Uterus (tissue), 4 donors: Measurements from ENCODE around the gene TAS2R60. TPM values are rescaled to one million over a fixed set of nuclear protein-coding genes. Genes with fewer than 3 reads are reported as not detected.

Experiments
- DNase-seq, 2 donors: peaks; one replicate each; pipeline ENCODE4 v3.0.0-alpha.2; 2019 to 2020
- H3K27ac ChIP-seq, 2 donors: fragments of 200-600 bp; sonication (generic); 1 replicate in 1 of 2; 2 replicates in 1 of 2; pipeline ENCODE4 v1.5.1; 2016 to 2018
- H3K27me3 ChIP-seq, 2 donors: fragments of 200-600 bp; sonication (generic); one replicate each; pipeline ENCODE4 v1.5.1; 2018 to 2019; ENCODE audit warnings: control low read depth in 1 of 2
- H3K36me3 ChIP-seq, 2 donors: fragments of 200-600 bp; sonication (generic); one replicate each; pipeline ENCODE4 v1.5.1; 2019; ENCODE audit warnings: control low read depth in 1 of 2
- H3K4me1 ChIP-seq, 2 donors: fragments of 200-600 bp; sonication (generic); one replicate each; pipeline ENCODE4 v1.5.1; 2018 to 2019; ENCODE audit warnings: control low read depth in 1 of 2
- H3K4me3 ChIP-seq, 2 donors: fragments of 200-600 bp; sonication (generic); 1 replicate in 1 of 2; 2 replicates in 1 of 2; pipeline ENCODE4 v1.5.1; 2018 to 2019; ENCODE audit warnings: mild to moderate bottlenecking in 1 of 2
- H3K9me3 ChIP-seq, 2 donors: fragments of 200-600 bp; sonication (generic); one replicate each; pipeline ENCODE4 v1.5.1; 2019; ENCODE audit warnings: control low read depth in 1 of 2
- CTCF ChIP-seq, 4 experiments: fragments of 200-600 bp in 2 of 4; fragments of 450-650 bp in 2 of 4; sonication (generic) in 2 of 4; IDR thresholded peaks; one replicate each; pipeline ENCODE4 v1.5.1; 2016 to 2019; ENCODE audit warnings: antibody characterized with exemption in 4 of 4, mild to moderate bottlenecking in 2 of 4, moderate library complexity in 1 of 4
- POLR2A ChIP-seq, 2 donors: fragments of 450-650 bp; IDR thresholded peaks; one replicate each; pipeline ENCODE4 v1.6.1; 2016; ENCODE audit warnings: antibody characterized with exemption in 2 of 2, mild to moderate bottlenecking in 1 of 2, moderate library complexity in 1 of 2
- intact Hi-C: fragments of 100-400 bp; cut with DNase I; formaldehyde crosslinking; loops from one replicate; pipeline ENCODE4 v1.15.1; 2023; ENCODE audit warnings: low total_unique reads
- total RNA-seq, 4 donors: library from RNA; depleted of rRNA in 3 of 4; stranded (reverse); fragments of >200 nt in 3 of 4; gene quantifications; one replicate each; pipeline versions ENCODE4 v1.1.0 to v1.2.4, GENCODE V29; 2014 to 2023
- donor health status: DM: yes; HTN: yes; CAD: no.

TAS2R60 gene
- total RNA-seq, 4 donors from 2014 or later, result 3.3 TPM; not detected in 3

- no peak for DNase-seq
- no peaks in the 10 kb centered on the region for H3K9me3 ChIP-seq
- no peak overlapping the region for H3K27ac ChIP-seq
- no peak overlapping the region for H3K4me3 ChIP-seq
- H3K27me3 ChIP-seq, result no peaks in the 10 kb centered on the region
- H3K4me1 ChIP-seq, result no peaks in the 10 kb centered on the region
- no peaks in the 10 kb centered on the region for H3K36me3 ChIP-seq
- intact Hi-C loops, result no loop called here
- TF ChIP-seq CTCF (IDR thresholded peaks at IDR 0.05) (no peak), POLR2A (IDR thresholded peaks at IDR 0.05) (no peak)
Measured at GRCh38 chr7:143479055-143479766, 36.0 kb downstream of the TAS2R60 start.

GRCh38 chr7:143480501-143480900 lies 37.2 kb downstream of the TAS2R60 start:
- no peak overlapping the region for H3K4me3 ChIP-seq
- H3K27me3 ChIP-seq, result no peaks in the 10 kb centered on the region
- H3K27ac ChIP-seq, result no peak overlapping the region
- H3K36me3 ChIP-seq, result no peaks in the 10 kb centered on the region
- intact Hi-C loops, result no loop called here
- H3K4me1 ChIP-seq, result no peaks in the 10 kb centered on the region
- no peak for DNase-seq
- TF ChIP-seq CTCF (IDR thresholded peaks at IDR 0.05) (no peak), POLR2A (IDR thresholded peaks at IDR 0.05) (no peak)
- no peaks in the 10 kb centered on the region for H3K9me3 ChIP-seq

- DNase-seq, result no peak
- no peak overlapping the region for H3K4me3 ChIP-seq
- no peaks in the 10 kb centered on the region for H3K27me3 ChIP-seq
- TF ChIP-seq POLR2A (IDR thresholded peaks at IDR 0.05) (no peak), CTCF (IDR thresholded peaks at IDR 0.05) (no peak)
- H3K27ac ChIP-seq, result no peak overlapping the region
- no peaks in the 10 kb centered on the region for H3K36me3 ChIP-seq
- H3K9me3 ChIP-seq, result no peaks in the 10 kb centered on the region
- intact Hi-C loops, result no loop called here
- H3K4me1 ChIP-seq, result no peaks in the 10 kb centered on the region
Measured at GRCh38 chr7:143484119-143484518, 40.9 kb downstream of the TAS2R60 start.

GRCh38 chr7:143485094-143485493 lies 41.8 kb downstream of the TAS2R60 start:
- no peaks in the 10 kb centered on the region for H3K9me3 ChIP-seq
- intact Hi-C loops, result no loop called here

More at GRCh38 chr7:143485094-143485493, 41.8 kb downstream of the TAS2R60 start:
- TF ChIP-seq POLR2A (IDR thresholded peaks at IDR 0.05) (no peak), CTCF (IDR thresholded peaks at IDR 0.05) (no peak)
- no peaks in the 10 kb centered on the region for H3K36me3 ChIP-seq
- no peak for DNase-seq
- no peak overlapping the region for H3K4me3 ChIP-seq
- no peak overlapping the region for H3K27ac ChIP-seq
- no peaks in the 10 kb centered on the region for H3K27me3 ChIP-seq
- no peaks in the 10 kb centered on the region for H3K4me1 ChIP-seq
